Keratinocyte (primary cell): Measurements from ENCODE around the gene CCT7. TPM values are rescaled to one million over a fixed set of nuclear protein-coding genes. Genes with fewer than 3 reads are reported as not detected.

ENCODE experiments used
- DNase-seq: peaks from one replicate; pipeline ENCODE4 v3.0.0-alpha.2; 2011; ENCODE audit warnings: low read depth, missing footprints, low spot score
- FAIRE-seq: peaks from 2 replicates; lab custom pipeline; 2011; peaks lifted over from hg19 to GRCh38; lab: Jason Lieb, UNC
- H2AFZ ChIP-seq: 2 replicates; pipeline ENCODE4 v1.6.0; 2012; ENCODE audit warnings: low read length, control low read depth, inconsistent platforms; ENCODE audit not compliant: control insufficient read depth
- H3K27ac ChIP-seq: 2 replicates; pipeline ENCODE4 v1.5.1; 2011; ENCODE audit warnings: low read length; ENCODE audit not compliant: control insufficient read depth, insufficient read depth
- H3K27me3 ChIP-seq: 3 replicates; pipeline ENCODE4 v1.6.0; 2011; ENCODE audit warnings: low read length; ENCODE audit not compliant: control insufficient read depth, insufficient read depth; ENCODE audit errors: extremely low read depth
- H3K36me3 ChIP-seq, 2 experiments: 2 replicates in 1 of 2; 3 replicates in 1 of 2; pipeline ENCODE4 v1.5.1; 2011; ENCODE audit warnings: low read length in 2 of 2, mild to moderate bottlenecking in 1 of 2; ENCODE audit not compliant: control insufficient read depth in 2 of 2, insufficient read depth in 2 of 2; ENCODE audit errors: extremely low read depth in 1 of 2
- H3K4me1 ChIP-seq: 3 replicates; pipeline ENCODE4 v1.5.1; 2011; ENCODE audit warnings: low read length; ENCODE audit not compliant: control insufficient read depth, insufficient read depth; ENCODE audit errors: extremely low read depth
- H3K4me2 ChIP-seq: 3 replicates; pipeline ENCODE4 v1.6.0; 2011; ENCODE audit warnings: low read depth, low read length; ENCODE audit not compliant: control insufficient read depth, insufficient read depth; ENCODE audit errors: extremely low read depth
- H3K4me3 ChIP-seq, 3 experiments: fragments of 200-600 bp in 1 of 3; sonication (generic) in 1 of 3; 2 replicates in 2 of 3; 3 replicates in 1 of 3; pipeline ENCODE4 v1.5.1; 2011 to 2016; ENCODE audit warnings: low read length in 3 of 3, mild to moderate bottlenecking in 3 of 3, control low read depth in 2 of 3, inconsistent platforms in 1 of 3, low read depth in 1 of 3, mixed read lengths in 1 of 3, mixed run types in 1 of 3, moderate library complexity in 1 of 3; ENCODE audit not compliant: control insufficient read depth in 2 of 3, insufficient read depth in 2 of 3; ENCODE audit errors: extremely low read depth in 1 of 3
- H3K79me2 ChIP-seq: 2 replicates; pipeline ENCODE4 v1.6.0; 2012; ENCODE audit warnings: low read length; ENCODE audit not compliant: control insufficient read depth, insufficient read depth
- H3K9ac ChIP-seq: 3 replicates; pipeline ENCODE4 v1.6.0; 2011; ENCODE audit warnings: low read length; ENCODE audit not compliant: control insufficient read depth, insufficient read depth; ENCODE audit errors: extremely low read depth
- H3K9me1 ChIP-seq: 3 replicates; pipeline ENCODE4 v1.6.0; 2011; ENCODE audit warnings: low read length; ENCODE audit not compliant: control insufficient read depth, insufficient read depth; ENCODE audit errors: extremely low read depth
- H3K9me3 ChIP-seq: 2 replicates; pipeline ENCODE4 v1.5.1; 2012; ENCODE audit warnings: low read depth, low read length; ENCODE audit not compliant: control insufficient read depth
- H4K20me1 ChIP-seq: 3 replicates; pipeline ENCODE4 v1.6.0; 2011; ENCODE audit warnings: low read length; ENCODE audit not compliant: control insufficient read depth, insufficient read depth; ENCODE audit errors: extremely low read depth
- CTCF ChIP-seq, 3 experiments: IDR thresholded peaks in 1 of 3; conservative IDR thresholded peaks in 1 of 3; optimal IDR thresholded peaks in 1 of 3; 2 replicates in 2 of 3; 3 replicates in 1 of 3; pipeline versions ENCODE3 to v1.5.1; 2011; ENCODE audit warnings: low read length in 3 of 3, mild to moderate bottlenecking in 3 of 3, moderate library complexity in 2 of 3, control low read depth in 1 of 3, inconsistent platforms in 1 of 3; ENCODE audit not compliant: insufficient read depth in 2 of 3; ENCODE audit errors: extremely low read depth in 1 of 3
- EZH2 ChIP-seq: IDR thresholded peaks from one replicate; pipeline ENCODE4 v1.6.1; 2012; ENCODE audit warnings: inconsistent platforms, mild to moderate bottlenecking, low read length, moderate library complexity
- dilution Hi-C: fragments of 300-500 bp; cut with MboI; formaldehyde crosslinking; loops from one replicate; pipeline ENCODE4 v1.7.0; 2020; ENCODE audit warnings: low sequenced_read_pairs; ENCODE audit not compliant: extremely low pct_ligation_motif_present
- polyA plus RNA-seq, 5 experiments: library from polyadenylated mRNA; depleted of rRNA in 3 of 5; stranded (reverse) in 3 of 5; stranded (forward) in 1 of 5; unstranded in 1 of 5; fragments of >200 nt; gene quantifications; 1 replicate in 1 of 5; 2 replicates in 3 of 5; 3 replicates in 1 of 5; pipeline versions ENCODE4 v1.2.1 to v1.2.3, GENCODE V29; 2011 to 2012; ENCODE audit warnings: missing spikeins in 2 of 5, low read depth in 1 of 5, low replicate concordance in 1 of 5

CCT7 gene
- polyA plus RNA-seq, 1 donor (not counting 4 experiments of a cell fraction or from before 2014, with no cell fraction given): 357 TPM

GRCh38 chr2:73269686-73270465, 35.8 kb downstream of the CCT7 start:
- Histone ChIP-seq H3K4me1 (peaks cover 7% of the 10 kb centered on the region), H3K4me3 (peak overlapping the region; percentile 27 to 54 (median 32)), H3K9me3 (no peaks in the 10 kb centered on the region), H2AFZ (peak overlapping the region; percentile 62), H3K36me3 (no peaks in the 10 kb centered on the region), H4K20me1 (no peaks in the 10 kb centered on the region), H3K79me2 (no peaks in the 10 kb centered on the region), H3K27me3 (no peaks in the 10 kb centered on the region), H3K27ac (no peak overlapping the region), H3K9ac (no peak overlapping the region), H3K9me1 (no peaks in the 10 kb centered on the region), H3K4me2 (peak overlapping the region; percentile 80)
- dilution Hi-C loops: no loop called here
- no peak for FAIRE-seq
- TF ChIP-seq CTCF (optimal IDR thresholded peaks at IDR 0.05 in 1 of 3, IDR thresholded peaks at IDR 0.05 in 1 of 3, conservative IDR thresholded peaks at IDR 0.05 in 1 of 3; ENCODE audit: extremely low read depth in 1 of 3, insufficient read depth in 2 of 3, low read length in 3 of 3) (no peak), EZH2 (no peak)
- no peak for DNase-seq

GRCh38 chr2:73272270-73272669, 38.2 kb downstream of the CCT7 start:
- dilution Hi-C loops: no loop called here
- Histone ChIP-seq H3K9ac (no peak overlapping the region), H2AFZ (no peak overlapping the region), H3K36me3 (peaks cover 0 to 1% of the 10 kb centered on the region in 2 experiments), H4K20me1 (no peaks in the 10 kb centered on the region), H3K79me2 (no peaks in the 10 kb centered on the region), H3K4me2 (no peak overlapping the region), H3K27me3 (no peaks in the 10 kb centered on the region), H3K4me1 (peaks cover 7% of the 10 kb centered on the region), H3K27ac (no peak overlapping the region), H3K4me3 (no peak overlapping the region), H3K9me1 (no peaks in the 10 kb centered on the region), H3K9me3 (no peaks in the 10 kb centered on the region)
- no peak for TF ChIP-seq EZH2
- no peak for FAIRE-seq
- no peak for DNase-seq
